IMR-90 (cell line): Measurements from ENCODE around the gene TUB.

Source experiments
- CTCF ChIP-seq: conservative IDR thresholded peaks from 2 replicates; pipeline ENCODE4 v1.5.1; 2012; ENCODE audit warnings: mild to moderate bottlenecking, low read depth, low read length, improper control_type of control experiment
- POLR2A ChIP-seq: IDR thresholded peaks from 2 replicates; pipeline ENCODE4 v1.6.1; 2012; ENCODE audit warnings: mild to moderate bottlenecking, low read depth, low read length
- SMC3 ChIP-seq: fragments of 150-350 bp; IDR thresholded peaks from 2 replicates; pipeline ENCODE4 v1.6.1; 2016; ENCODE audit warnings: low read depth, mild to moderate bottlenecking, antibody characterized with exemption, low read length, moderate library complexity

GRCh38 chr11:8086001-8086479 lies 5.0 kb downstream of the TUB start:
- no peak for TF ChIP-seq CTCF
- no peak for TF ChIP-seq SMC3
- no peak for TF ChIP-seq POLR2A
